ENCODE measurements around the gene HECW1. TPM values are rescaled to one million over a fixed set of nuclear protein-coding genes. Genes with fewer than 3 reads are reported as not detected.

Gene HECW1
- total and polyA plus RNA-seq, 2 of the 13 experiments (the other 11 are each of a cell fraction or from before 2014, with no cell fraction given), result not detected

DNA sequence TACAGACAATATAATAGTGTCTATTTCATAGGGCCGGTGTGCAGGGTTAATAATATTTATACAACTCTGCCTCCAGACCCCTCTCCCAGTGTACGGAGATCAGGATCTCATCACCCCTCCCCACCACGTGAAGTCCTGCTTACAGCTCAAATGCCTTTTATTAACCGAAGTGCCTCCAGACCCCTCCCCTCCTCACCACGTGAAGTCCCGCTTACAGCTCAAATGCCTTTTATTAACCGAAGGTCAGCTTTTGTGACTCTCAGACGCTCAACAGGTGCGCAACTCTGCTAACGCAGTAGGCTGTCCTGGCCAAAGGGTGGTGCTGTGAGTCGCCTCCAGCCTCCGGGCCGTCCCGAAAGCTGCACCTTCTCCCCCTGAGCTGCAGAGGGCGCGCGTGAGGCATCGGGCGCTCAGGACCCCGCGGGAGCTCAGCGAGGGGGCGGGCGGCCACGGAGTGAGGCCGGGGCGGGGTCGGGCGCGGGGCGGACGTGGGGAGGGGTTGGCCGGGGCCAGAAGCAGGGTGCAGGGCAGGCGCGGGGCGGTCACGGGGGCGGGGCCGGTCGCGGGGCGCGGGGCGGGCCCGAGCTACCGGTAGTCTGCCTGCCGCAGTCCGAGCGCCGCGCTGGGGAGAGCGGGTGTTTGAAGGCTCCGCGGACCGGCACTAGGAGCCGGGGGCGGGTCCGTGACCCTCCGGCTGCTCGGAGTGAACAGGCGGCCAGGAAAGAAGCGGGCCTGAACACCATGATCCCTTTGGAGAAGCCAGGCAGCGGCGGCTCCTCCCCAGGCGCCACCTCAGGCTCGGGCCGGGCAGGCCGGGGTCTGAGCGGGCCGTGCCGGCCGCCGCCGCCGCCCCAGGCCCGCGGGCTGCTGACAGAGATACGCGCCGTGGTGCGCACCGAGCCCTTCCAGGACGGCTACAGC is 470.3 kb downstream of the HECW1 start, which contains the start of gene STK17A (continued):
- TF ChIP-seq, protein P1, sequence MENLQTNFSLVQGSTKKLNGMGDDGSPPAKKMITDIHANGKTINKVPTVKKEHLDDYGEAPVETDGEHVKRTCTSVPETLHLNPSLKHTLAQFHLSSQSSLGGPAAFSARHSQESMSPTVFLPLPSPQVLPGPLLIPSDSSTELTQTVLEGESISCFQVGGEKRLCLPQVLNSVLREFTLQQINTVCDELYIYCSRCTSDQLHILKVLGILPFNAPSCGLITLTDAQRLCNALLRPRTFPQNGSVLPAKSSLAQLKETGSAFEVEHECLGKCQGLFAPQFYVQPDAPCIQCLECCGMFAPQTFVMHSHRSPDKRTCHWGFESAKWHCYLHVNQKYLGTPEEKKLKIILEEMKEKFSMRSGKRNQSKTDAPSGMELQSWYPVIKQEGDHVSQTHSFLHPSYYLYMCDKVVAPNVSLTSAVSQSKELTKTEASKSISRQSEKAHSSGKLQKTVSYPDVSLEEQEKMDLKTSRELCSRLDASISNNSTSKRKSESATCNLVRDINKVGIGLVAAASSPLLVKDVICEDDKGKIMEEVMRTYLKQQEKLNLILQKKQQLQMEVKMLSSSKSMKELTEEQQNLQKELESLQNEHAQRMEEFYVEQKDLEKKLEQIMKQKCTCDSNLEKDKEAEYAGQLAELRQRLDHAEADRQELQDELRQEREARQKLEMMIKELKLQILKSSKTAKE (CRISPR knock-in tag; IDR thresholded peaks at IDR 0.05; ENCODE audit: borderline replicate concordance), result no peak
- TF ChIP-seq, protein P2, sequence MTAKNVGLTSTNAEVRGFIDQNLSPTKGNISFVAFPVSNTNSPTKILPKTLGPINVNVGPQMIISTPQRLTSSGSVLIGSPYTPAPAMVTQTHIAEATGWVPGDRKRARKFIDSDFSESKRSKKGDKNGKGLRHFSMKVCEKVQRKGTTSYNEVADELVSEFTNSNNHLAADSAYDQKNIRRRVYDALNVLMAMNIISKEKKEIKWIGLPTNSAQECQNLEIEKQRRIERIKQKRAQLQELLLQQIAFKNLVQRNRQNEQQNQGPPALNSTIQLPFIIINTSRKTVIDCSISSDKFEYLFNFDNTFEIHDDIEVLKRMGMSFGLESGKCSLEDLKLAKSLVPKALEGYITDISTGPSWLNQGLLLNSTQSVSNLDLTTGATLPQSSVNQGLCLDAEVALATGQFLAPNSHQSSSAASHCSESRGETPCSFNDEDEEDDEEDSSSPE (CRISPR knock-in tag; IDR thresholded peaks at IDR 0.05), result peak; percentile 23
- TF ChIP-seq ZNF550 (CRISPR knock-in tag; IDR thresholded peaks at IDR 0.05; ENCODE audit: borderline replicate concordance) (no peak), ZSCAN21 (CRISPR knock-in tag; IDR thresholded peaks at IDR 0.05; ENCODE audit: borderline replicate concordance) (peak; percentile 7; the same call in 1 of the 2 replicates), MYNN (CRISPR knock-in tag; IDR thresholded peaks at IDR 0.05; ENCODE audit: low read depth) (0 out of 2 replicates have a peak, but pooled peaks have one; percentile 33), MED1 (CRISPR knock-in tag; IDR thresholded peaks at IDR 0.05) (peak; percentile 60), NR2F1 (CRISPR knock-in tag; IDR thresholded peaks at IDR 0.05) (no peak), ZBTB20 (CRISPR knock-in tag; IDR thresholded peaks at IDR 0.05; ENCODE audit: borderline replicate concordance, low read depth) (no peak), ZMYM2 (CRISPR knock-in tag; IDR thresholded peaks at IDR 0.05) (0 out of 2 replicates have a peak, but pooled peaks have one; percentile 46), CHCHD3 (CRISPR knock-in tag; IDR thresholded peaks at IDR 0.05) (no peak), REPIN1 (CRISPR knock-in tag; IDR thresholded peaks at IDR 0.05; ENCODE audit: borderline replicate concordance, low read depth) (peak; percentile 47; the same call in 1 of the 2 replicates), ZNF3 (CRISPR knock-in tag; IDR thresholded peaks at IDR 0.05) (no peak), ZFP37 (CRISPR knock-in tag; IDR thresholded peaks at IDR 0.05; ENCODE audit: borderline replicate concordance) (0 out of 2 replicates have a peak, but pooled peaks have one; percentile 17), ZNF891 (CRISPR knock-in tag; IDR thresholded peaks at IDR 0.05) (peak; percentile 27; the same call in 1 of the 2 replicates), ZNF264 (CRISPR knock-in tag; IDR thresholded peaks at IDR 0.05) (no peak), KDM5B (CRISPR knock-in tag; IDR thresholded peaks at IDR 0.05; ENCODE audit: borderline replicate concordance) (peak; percentile 31; the same call in 1 of the 2 replicates), ZFP36L1 (CRISPR knock-in tag; IDR thresholded peaks at IDR 0.05) (0 out of 2 replicates have a peak, but pooled peaks have one; percentile 74), MIER3 (CRISPR knock-in tag; IDR thresholded peaks at IDR 0.05; ENCODE audit: borderline replicate concordance) (peak; percentile 53; the same call in 1 of the 2 replicates), KLF16 (CRISPR knock-in tag; IDR thresholded peaks at IDR 0.05) (peak in 1 of 2 experiments; percentile 63; a peak in 2 of 4 replicates)
- TF ChIP-seq, protein P3, sequence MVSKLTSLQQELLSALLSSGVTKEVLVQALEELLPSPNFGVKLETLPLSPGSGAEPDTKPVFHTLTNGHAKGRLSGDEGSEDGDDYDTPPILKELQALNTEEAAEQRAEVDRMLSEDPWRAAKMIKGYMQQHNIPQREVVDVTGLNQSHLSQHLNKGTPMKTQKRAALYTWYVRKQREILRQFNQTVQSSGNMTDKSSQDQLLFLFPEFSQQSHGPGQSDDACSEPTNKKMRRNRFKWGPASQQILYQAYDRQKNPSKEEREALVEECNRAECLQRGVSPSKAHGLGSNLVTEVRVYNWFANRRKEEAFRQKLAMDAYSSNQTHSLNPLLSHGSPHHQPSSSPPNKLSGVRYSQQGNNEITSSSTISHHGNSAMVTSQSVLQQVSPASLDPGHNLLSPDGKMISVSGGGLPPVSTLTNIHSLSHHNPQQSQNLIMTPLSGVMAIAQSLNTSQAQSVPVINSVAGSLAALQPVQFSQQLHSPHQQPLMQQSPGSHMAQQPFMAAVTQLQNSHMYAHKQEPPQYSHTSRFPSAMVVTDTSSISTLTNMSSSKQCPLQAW (CRISPR knock-in tag; IDR thresholded peaks at IDR 0.05), result peak; percentile 95
- TF ChIP-seq, protein P4, sequence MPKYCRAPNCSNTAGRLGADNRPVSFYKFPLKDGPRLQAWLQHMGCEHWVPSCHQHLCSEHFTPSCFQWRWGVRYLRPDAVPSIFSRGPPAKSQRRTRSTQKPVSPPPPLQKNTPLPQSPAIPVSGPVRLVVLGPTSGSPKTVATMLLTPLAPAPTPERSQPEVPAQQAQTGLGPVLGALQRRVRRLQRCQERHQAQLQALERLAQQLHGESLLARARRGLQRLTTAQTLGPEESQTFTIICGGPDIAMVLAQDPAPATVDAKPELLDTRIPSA (CRISPR knock-in tag; IDR thresholded peaks at IDR 0.05; ENCODE audit: borderline replicate concordance), result peak; percentile 55; the same call in 1 of the 2 replicates

Data from HepG2 (cell line).